HG03432 (cell line): ENCODE results near the gene PROK2.

ENCODE experiments used
- ATAC-seq: cut with Tn5 transposase; IDR thresholded peaks from one replicate; pipeline ENCODE4 v1.9.1; 2021; ENCODE audit warnings: mild to moderate bottlenecking, moderate library complexity; ENCODE audit not compliant: unreplicated experiment

Gene PROK2

GRCh38 chr3:71787851-71788405 lies 3.0 kb upstream of the PROK2 start:
- ATAC-seq, result no peak

DNA sequence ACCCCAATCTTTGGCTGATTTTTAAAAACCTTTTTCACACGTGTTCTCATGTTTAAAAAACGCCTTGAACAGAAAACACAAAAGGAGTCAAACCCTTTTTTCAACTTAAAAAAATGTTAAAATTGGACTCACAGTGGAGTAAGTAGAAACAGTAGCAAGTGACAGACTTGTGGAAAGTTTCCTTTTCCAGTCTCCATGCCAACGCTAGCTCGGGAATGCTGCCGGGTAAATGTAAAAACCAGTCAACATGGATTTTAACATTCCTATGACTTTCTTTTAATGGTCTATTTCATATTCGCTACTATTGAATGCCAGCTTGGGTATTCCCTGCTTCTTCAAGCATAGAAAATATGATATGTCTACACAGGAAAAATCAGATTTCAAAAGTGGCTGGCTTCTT lies 1.6 kb upstream of the PROK2 start:
- ATAC-seq, result no peak

GRCh38 chr3:71786217-71786549 lies 1.2 kb upstream of the PROK2 start:
- ATAC-seq, result no peak

DNA sequence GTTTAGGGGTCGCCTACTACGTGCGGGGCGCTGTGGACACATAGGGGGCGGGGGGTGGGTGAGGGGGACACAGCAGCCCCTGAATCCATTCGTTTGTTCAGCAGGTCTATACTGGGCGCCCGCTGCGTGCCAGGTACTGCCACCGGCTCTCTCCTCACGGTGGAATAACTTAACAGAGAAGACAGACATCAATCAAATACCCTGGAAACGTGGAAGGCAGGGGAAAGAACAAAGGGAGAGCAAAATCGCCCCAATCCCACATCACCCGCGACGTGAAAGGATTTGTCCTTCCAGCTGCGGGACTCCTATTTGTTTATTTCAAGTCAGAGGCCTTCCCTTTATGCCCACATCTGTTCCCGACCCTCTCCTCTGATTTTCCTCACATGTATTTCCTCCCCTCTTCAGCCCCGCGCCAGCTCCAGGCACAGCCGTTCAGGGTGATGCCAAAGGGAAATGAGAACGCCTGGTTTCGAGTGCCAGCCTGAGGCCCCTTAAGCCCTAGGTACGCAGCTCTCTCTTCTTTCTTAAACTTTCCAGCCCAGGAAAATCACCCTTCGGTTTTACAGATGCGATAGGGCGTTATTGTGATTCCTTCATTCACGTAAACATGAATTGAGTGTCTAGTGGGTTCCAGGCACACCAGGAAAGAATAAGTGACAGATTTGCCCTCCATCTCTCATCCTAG lies 726 bp upstream of the PROK2 start:
- no peak for ATAC-seq

DNA sequence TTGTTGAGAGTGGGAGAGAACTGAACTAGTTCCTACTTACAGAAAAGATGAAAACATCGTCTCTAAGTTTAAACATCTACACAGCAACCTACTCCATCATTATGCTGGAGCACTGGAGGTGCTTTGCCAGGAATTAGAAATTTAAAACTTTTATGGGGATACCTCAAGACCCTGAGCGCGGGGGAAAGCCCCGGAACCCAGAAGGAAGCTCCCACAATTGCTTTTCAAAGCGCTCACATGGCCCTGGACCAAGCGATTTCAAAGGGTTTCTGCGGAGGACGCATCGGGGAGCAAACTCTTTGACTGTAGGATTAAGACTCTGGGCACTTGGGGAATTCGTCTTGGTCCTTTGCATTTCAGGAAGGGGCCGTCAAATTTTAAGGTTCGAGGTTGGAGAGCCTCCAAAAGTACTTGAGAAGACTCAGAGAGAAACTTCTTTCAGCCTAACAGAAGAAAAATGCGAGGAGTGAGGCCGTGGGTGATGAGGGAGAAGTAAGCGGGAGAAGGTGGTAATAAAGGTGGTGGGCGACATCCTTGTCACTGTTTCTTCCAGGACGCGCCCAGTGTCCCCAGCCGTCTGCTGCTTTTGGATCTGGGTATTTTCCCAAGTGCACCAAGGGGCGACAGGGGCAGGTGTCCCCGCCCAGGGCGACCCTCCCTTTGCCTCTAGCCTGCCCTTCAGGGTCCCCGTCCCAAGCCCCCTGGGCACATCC lies 591 bp downstream of the PROK2 start:
- no peak for ATAC-seq

- ATAC-seq, result no peak
Measured at GRCh38 chr3:71783152-71783551, 1.8 kb downstream of the PROK2 start.

- no peak for ATAC-seq
Measured at GRCh38 chr3:71780430-71780829, 4.5 kb downstream of the PROK2 start.

- ATAC-seq, result no peak
Measured at GRCh38 chr3:71779674-71780377, 5.1 kb downstream of the PROK2 start.

- no peak for ATAC-seq
Measured at GRCh38 chr3:71778353-71778752, 6.6 kb downstream of the PROK2 start.

DNA sequence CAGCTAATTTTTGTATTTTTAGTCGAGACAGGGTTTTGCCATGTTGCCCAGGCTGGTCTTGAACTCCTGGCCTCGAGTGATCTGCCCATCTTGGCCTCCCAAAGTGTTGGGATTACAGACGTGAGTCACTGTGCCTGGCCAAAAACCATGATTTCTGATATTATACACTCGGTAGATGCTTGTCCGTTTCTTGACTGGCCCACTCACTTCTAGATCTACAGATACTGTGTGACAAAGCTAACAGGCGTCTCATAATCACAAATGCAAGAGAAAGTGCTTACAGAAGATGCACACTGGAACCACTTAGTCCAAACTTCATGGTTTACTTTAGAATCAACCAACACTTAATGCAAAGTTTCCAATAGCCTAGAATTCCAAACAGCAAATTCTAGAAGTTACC lies 8.4 kb downstream of the PROK2 start:
- ATAC-seq, result no peak

GRCh38 chr3:71771884-71772283 lies 13.1 kb downstream of the PROK2 start:
- ATAC-seq, result no peak

DNA sequence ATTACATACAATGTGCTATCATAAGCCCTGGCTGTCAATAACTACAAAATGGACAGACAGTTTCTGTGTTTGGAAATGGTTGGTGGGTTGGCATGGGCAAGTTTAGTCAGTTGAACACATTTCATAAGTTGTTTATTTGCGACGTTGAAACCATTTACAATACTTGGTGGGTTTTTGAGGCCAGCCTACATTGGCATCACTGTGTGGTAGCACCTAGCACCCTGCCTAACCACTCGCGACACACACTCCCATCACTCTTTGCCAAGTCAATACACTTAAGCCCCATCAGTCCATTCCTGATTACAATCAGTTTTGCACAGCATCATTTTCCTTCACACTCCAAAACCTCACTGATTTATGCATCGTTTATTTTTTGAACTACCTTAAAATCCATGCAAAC lies 13.8 kb downstream of the PROK2 start:
- ATAC-seq, result no peak

DNA sequence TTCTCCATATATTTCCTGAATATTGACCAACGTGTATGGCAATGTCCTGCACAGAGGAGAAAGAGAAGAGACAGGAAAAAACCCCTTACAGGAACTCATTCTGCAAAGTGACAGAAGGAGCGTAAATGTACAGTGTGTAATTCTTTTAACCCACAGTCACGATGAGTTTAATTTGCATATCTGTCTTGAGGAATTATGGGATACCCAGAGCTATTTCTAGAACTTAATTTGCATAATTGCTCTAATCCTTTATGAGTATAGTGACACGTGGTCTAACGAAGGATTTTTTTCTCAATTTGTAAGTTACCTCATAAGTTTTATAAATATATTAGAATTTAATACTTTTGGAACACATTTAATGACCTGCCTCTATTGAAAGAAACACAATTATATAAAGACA lies 21.5 kb downstream of the PROK2 start:
- no peak for ATAC-seq

DNA sequence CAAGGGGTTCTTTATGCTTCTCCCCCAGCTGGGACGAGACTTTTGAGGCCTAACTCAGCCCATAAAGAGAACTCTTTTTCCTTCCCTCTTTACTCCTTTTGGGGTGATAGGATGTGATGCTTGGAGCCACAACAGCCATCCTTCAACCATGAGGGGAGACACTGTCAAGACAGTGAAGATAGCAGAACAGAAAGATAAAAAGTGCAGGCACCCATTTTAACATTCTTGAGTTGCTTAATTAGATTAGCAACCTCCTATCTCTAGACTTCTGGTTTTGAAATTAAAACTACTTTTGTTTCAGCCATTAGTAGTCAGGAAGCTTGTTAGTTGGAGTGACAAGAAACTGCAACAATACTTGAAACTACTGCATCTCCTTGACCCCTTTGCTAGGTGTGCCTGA lies 24.8 kb downstream of the PROK2 start:
- ATAC-seq, result no peak

DNA sequence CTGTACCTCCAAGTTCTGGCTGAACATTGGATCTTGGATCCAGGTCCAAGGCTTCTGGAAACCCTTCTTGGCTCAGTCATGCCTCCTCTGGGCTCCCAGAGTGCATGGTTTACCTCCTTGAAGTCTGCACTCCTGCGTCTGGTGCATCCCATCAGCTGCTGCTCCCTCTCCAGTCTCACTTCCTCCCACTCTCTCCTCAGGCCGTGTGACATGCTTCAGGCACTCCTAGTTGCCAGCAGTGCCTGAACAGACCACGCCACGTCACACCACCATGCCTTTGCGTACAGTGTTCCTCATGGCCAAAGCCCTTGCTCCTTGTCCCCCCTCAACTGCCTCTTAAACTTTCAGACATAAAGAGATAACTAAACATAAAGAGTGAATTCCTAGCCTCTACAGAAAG lies 25.5 kb downstream of the PROK2 start:
- no peak for ATAC-seq

DNA sequence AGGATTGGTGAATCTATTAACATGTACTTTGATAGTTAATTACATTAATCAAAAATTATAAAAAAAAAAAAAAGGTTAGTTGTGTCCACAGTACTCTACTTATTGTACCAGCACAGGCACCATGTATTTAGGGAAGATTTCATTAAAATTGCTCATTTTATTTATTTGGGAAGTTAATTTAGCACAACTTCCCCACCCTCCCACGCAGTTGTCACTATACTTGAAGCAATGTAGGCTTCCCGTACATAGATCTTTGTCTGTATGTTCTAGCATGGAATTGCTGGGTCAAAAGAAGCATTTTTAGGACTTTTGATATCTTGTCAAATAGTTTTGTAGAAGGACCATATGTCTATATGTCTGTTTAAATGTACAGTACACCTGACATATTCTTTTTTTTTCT lies 26.9 kb downstream of the PROK2 start:
- ATAC-seq, result no peak

GRCh38 chr3:71754610-71755253 lies 30.2 kb downstream of the PROK2 start:
- ATAC-seq, result no peak

DNA sequence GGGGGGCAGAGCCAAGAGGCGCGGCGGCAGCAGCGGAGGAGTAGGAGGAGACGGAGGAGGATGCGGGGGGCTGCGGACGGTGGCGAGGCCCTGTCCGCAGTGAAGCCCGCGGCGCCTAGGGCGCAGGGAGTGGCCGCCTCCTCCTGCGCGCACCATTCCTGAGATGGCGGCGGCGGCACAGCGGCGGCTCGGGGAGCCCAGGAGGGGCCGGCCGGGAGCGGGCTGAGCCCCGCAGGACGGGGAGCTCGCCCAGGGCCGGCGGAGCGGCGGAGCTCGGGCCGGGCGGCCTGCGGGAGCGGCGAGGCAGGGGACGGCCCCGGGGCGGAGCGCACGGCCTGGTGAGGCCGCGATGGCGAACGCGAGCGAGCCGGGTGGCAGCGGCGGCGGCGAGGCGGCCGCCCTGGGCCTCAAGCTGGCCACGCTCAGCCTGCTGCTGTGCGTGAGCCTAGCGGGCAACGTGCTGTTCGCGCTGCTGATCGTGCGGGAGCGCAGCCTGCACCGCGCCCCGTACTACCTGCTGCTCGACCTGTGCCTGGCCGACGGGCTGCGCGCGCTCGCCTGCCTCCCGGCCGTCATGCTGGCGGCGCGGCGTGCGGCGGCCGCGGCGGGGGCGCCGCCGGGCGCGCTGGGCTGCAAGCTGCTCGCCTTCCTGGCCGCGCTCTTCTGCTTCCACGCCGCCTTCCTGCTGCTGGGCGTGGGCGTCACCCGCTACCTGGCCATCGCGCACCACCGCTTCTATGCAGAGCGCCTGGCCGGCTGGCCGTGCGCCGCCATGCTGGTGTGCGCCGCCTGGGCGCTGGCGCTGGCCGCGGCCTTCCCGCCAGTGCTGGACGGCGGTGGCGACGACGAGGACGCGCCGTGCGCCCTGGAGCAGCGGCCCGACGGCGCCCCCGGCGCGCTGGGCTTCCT lies 31.0 kb downstream of the PROK2 start, which contains the start of gene GPR27:
TSS of gene GPR27 (plus strand) at position 155 of the 909 bp plus-strand sequence. CDS start at position 350, 195 bp downstream.
- ATAC-seq, result no peak

- ATAC-seq, result no peak
Measured at GRCh38 chr3:71752831-71753700, 31.9 kb downstream of the PROK2 start.
